ENCODE measurements around the gene CCDC66.

- TF ChIP-seq CTCF (IDR thresholded peaks at IDR 0.05) (no peak), POLR2A (IDR thresholded peaks at IDR 0.05) (no peak)
Measured at GRCh38 chr3:56645407-56645806, 88.4 kb downstream of the CCDC66 start.

All from upper lobe of left lung (tissue), 4 donors.